HG03520 (cell line): Measurements from ENCODE around the gene DYNLT1.

Experiments used
- ATAC-seq: cut with Tn5 transposase; IDR thresholded peaks from one replicate; pipeline ENCODE4 v1.9.1; 2021; ENCODE audit warnings: mild to moderate bottlenecking, moderate library complexity; ENCODE audit not compliant: unreplicated experiment

Gene DYNLT1

GRCh38 chr6:158603261-158604047 is 41.1 kb downstream of the DYNLT1 start:
- ATAC-seq, result no peak

- ATAC-seq, result no peak
These were observed 44.9 kb downstream of the DYNLT1 start for GRCh38 chr6:158599635-158600034.

DNA sequence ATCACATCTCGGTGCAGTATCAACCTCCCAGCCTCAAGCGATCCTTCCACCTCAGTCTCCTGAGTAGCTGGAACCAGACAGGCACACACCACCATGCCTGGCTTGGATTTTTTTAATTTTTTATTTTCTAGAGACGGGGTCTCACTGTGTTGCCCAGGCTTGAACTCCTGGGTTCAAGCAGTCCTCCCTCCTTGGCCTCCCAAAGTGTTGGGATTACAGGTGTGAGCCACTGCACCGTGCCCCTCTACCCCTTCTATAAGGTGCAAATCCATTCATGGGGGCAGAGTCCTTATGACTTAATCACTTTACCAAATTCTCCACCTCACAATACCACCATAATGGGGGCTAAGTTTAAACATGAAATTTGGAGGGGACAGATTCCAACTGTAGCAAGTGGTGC is 47.0 kb downstream of the DYNLT1 start:
- ATAC-seq, result no peak

GRCh38 chr6:158596861-158597260 is 47.7 kb downstream of the DYNLT1 start:
- no peak for ATAC-seq

DNA sequence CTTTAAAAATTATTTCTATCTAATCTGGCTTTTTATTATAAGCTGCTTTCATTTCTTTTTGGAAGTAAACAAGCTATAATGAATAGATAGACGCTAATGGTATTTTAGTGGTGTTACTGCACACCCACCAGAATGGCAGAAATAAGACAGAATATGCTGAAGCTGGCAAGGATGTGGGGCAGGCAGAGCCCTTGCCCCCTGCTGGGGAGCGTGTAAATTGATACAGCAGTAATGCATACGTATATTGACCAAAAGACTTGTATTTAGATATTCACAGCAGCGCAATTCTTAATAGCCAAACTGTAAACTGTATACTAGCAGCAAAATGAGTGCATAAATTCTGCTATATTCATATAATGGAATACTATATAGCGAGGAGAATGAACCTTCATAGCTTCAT is 49.3 kb downstream of the DYNLT1 start:
- no peak for ATAC-seq

DNA sequence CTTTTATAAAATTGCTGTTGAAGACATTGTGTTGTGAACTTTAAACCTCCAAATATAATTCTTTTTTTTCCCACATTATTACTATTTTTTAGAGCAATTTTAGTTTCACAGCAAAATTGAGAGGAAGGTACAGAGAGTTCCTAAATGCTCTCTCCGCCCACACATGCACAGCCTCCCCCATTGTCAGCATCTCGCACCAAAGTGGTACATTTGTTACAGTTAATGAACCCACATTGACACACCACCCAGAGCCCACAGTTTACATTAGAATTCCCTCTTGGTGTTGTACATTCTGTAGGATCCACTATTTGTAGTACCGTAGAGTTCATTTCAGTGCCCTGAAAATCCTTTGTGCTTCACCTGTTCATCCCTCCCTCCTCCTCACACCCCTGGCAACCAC is 50.9 kb downstream of the DYNLT1 start:
- ATAC-seq, result no peak

DNA sequence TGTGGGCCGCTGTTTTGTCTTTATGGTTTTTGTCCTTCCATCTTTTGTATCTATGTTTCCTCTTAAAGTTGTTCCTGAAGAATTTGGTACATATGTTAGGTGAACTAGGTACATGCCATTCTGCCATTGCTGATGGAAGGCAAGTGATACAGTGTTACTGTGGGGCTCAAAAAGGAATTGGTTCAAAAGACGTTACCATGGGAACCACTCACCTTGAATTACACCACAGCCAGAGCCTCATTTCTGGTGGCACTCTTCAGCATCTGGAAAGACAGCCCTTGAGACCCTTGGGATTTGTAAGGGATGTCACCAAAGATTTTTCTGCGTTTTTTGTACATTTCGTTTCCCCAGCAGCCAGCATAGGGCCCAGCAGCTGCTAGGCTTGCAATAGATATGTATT is 52.7 kb downstream of the DYNLT1 start:
- no peak for ATAC-seq

GRCh38 chr6:158591134-158591809 is 53.3 kb downstream of the DYNLT1 start:
- no peak for ATAC-seq

DNA sequence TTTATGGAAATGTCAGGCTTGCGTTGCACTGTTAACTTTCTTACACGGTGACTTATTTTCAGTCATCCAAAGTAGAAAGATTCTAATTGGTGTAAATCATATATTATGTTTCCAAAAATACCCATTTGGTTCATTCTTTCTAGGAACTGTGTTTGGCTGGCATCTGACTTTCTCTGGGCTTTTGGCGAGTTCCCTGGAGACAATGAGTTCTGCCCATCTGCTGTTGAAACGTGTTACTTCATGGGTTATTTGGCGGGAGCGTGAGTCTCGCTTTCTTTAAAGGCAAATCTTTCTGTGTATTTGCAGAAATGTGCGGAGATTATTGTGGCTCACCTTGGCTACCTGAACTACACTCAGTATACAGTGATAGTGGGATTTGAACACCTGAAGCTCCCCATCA is 55.2 kb downstream of the DYNLT1 start:
- no peak for ATAC-seq

- no peak for ATAC-seq
These were observed 57.9 kb downstream of the DYNLT1 start for GRCh38 chr6:158586652-158587051.
